ENCODE data around the gene SH3RF1. TPM values are rescaled to one million over a fixed set of nuclear protein-coding genes. Genes with fewer than 3 reads are reported as not detected.

SH3RF1 gene
- total RNA-seq, 1 experiment from 2014 or later: 15.3 TPM

- DNase-seq: no peak
- Histone ChIP-seq H4K20me1 (ENCODE audit: control insufficient read depth, insufficient read depth, insufficient read length) (no peaks in the 10 kb centered on the region), H3K14ac (ENCODE audit: insufficient read depth, low read length) (no peak overlapping the region), H3K9me3 (ENCODE audit: control insufficient read depth, low read depth, low read length) (no peaks in the 10 kb centered on the region), H3K27ac (ENCODE audit: insufficient read length, low read depth, low read length) (no peak overlapping the region), H2AFZ (ENCODE audit: low read length) (no peak overlapping the region), H3K23ac (ENCODE audit: insufficient read length, low read depth, low read length) (no peak overlapping the region), H3K79me2 (ENCODE audit: insufficient read depth, low read length) (no peaks in the 10 kb centered on the region), H3K4me2 (ENCODE audit: insufficient read depth, insufficient read length, low read length) (no peak overlapping the region), H3K27me3 (ENCODE audit: insufficient read depth, low read length) (no peaks in the 10 kb centered on the region), H3K56ac (ENCODE audit: insufficient read length, low read depth, low read length) (no peak overlapping the region), H4K5ac (ENCODE audit: insufficient read length, low read depth, low read length) (no peak overlapping the region), H3K4ac (ENCODE audit: low read depth, low read length) (no peak overlapping the region), H2BK20ac (ENCODE audit: low read depth, low read length, poor library complexity, severe bottlenecking) (no peak overlapping the region), H2BK5ac (ENCODE audit: insufficient read length, low read length) (no peak overlapping the region), H3K18ac (ENCODE audit: insufficient read length, low read depth, low read length) (no peak overlapping the region), H3K23me2 (ENCODE audit: insufficient read length, low read depth, low read length, poor library complexity, severe bottlenecking) (no peaks in the 10 kb centered on the region), H3K4me1 (ENCODE audit: insufficient read depth, low read length) (no peaks in the 10 kb centered on the region), H2BK120ac (ENCODE audit: low read depth, low read length, poor library complexity, severe bottlenecking) (no peak overlapping the region), H4K91ac (ENCODE audit: insufficient read length, low read depth, low read length) (no peak overlapping the region), H2AK5ac (ENCODE audit: insufficient read length, low read length) (no peak overlapping the region), H3K9ac (ENCODE audit: extremely low read depth, insufficient read length, low read length) (no peak overlapping the region), H2BK15ac (ENCODE audit: low read depth, low read length) (no peak overlapping the region), H2BK12ac (ENCODE audit: insufficient read length, low read depth, low read length) (no peak overlapping the region), H3T11ph (ENCODE audit: low read length) (no peak overlapping the region), H3K79me1 (ENCODE audit: insufficient read depth, low read depth, low read length, poor library complexity, severe bottlenecking) (no peaks in the 10 kb centered on the region), H4K8ac (replicated peaks; ENCODE audit: insufficient read length, low read depth, low read length) (no peak overlapping the region)
- H3K9me3 Mint-ChIP-seq: no peaks in the 10 kb centered on the region
- TF ChIP-seq CTCF (conservative IDR thresholded peaks at IDR 0.05): no peak
- no peaks in the 10 kb centered on the region for H3K27me3 Mint-ChIP-seq (ENCODE audit: low read depth)
- no peaks in the 10 kb centered on the region for H3K36me3 Mint-ChIP-seq (ENCODE audit: insufficient read depth in 1 of 3, low read depth in 3 of 3)
- no peak overlapping the region for H3K4me3 Mint-ChIP-seq
- no peaks in the 10 kb centered on the region for H3K4me1 Mint-ChIP-seq
- WGBS (ENCODE audit: extremely low coverage, insufficient read length, low lambda C conversion rate): no CpG with 5 or more reads among the region's 9 CpGs
- H3K27ac Mint-ChIP-seq: peak overlapping the region in 2 of 3 experiments; percentile 8 to 68; a peak in 2 of 7 replicates
These were observed 210.2 kb downstream of the SH3RF1 start for GRCh38 chr4:169060391-169061091.

All from H9 (cell line).